GM23338 (cell line): ENCODE measurements around the gene WIPF1. TPM values are rescaled to one million over a fixed set of nuclear protein-coding genes. Genes with fewer than 3 reads are reported as not detected.

Experiments
- ATAC-seq: fragments of 200-7000 bp; cut with Tn5 transposase; 3 replicates; pipeline ENCODE4 v1.9.1; 2020
- DNase-seq: peaks from one replicate; pipeline ENCODE4 v3.0.0-alpha.2; 2015; ENCODE audit warnings: low spot score
- H2AFZ ChIP-seq: fragments of 200-600 bp; sonication (generic); 2 replicates; pipeline ENCODE4 v1.8.0; 2016; ENCODE audit warnings: antibody characterized with exemption, mild to moderate bottlenecking, moderate library complexity
- H3F3A ChIP-seq: fragments of 200-600 bp; sonication (generic); replicated peaks from 2 replicates; pipeline ENCODE4 v1.8.0; 2017; ENCODE audit warnings: antibody characterized with exemption, mixed run types, low read depth
- H3K27ac ChIP-seq: fragments of 200-600 bp; sonication (generic); 2 replicates; pipeline ENCODE4 v1.6.1; 2016; ENCODE audit warnings: low read depth
- H3K27me3 ChIP-seq: fragments of 200-600 bp; sonication (generic); 2 replicates; pipeline ENCODE4 v1.8.0; 2016; ENCODE audit warnings: mild to moderate bottlenecking, mixed run types, moderate library complexity; ENCODE audit not compliant: insufficient read depth
- H3K36me3 ChIP-seq: fragments of 200-600 bp; sonication (generic); 2 replicates; pipeline ENCODE4 v1.8.0; 2016; ENCODE audit warnings: mild to moderate bottlenecking; ENCODE audit not compliant: insufficient read depth
- H3K4me1 ChIP-seq: fragments of 200-600 bp; sonication (generic); 2 replicates; pipeline ENCODE4 v1.8.0; 2016; ENCODE audit warnings: mild to moderate bottlenecking, moderate library complexity; ENCODE audit not compliant: insufficient read depth
- H3K4me2 ChIP-seq: fragments of 200-600 bp; sonication (generic); 2 replicates; pipeline ENCODE4 v1.7.1; 2017; ENCODE audit warnings: mixed run types
- H3K4me3 ChIP-seq: fragments of 200-600 bp; sonication (generic); 2 replicates; pipeline ENCODE4 v1.6.1; 2016; ENCODE audit warnings: mixed run types
- H3K79me2 ChIP-seq: fragments of 200-600 bp; sonication (generic); replicated peaks from 2 replicates; pipeline ENCODE4 v1.8.0; 2017; ENCODE audit warnings: mild to moderate bottlenecking; ENCODE audit not compliant: insufficient read depth
- H3K9me2 ChIP-seq: fragments of 200-600 bp; sonication (generic); 2 replicates; pipeline ENCODE4 v1.8.0; 2017; ENCODE audit not compliant: insufficient read depth
- H4K20me1 ChIP-seq: fragments of 200-600 bp; sonication (generic); replicated peaks from 2 replicates; pipeline ENCODE4 v1.8.0; 2017; ENCODE audit warnings: mild to moderate bottlenecking; ENCODE audit not compliant: insufficient read depth
- H3K27ac Mint-ChIP-seq: 2 replicates; pipeline ENCODE4 v1.8.0; 2020; ENCODE audit warnings: inconsistent platforms, mild to moderate bottlenecking, moderate library complexity, mixed read lengths
- H3K27me3 Mint-ChIP-seq: 3 replicates; pipeline ENCODE4 v1.8.0; 2022; ENCODE audit warnings: low read depth, mild to moderate bottlenecking, moderate library complexity, mixed read lengths, inconsistent platforms; ENCODE audit not compliant: insufficient read depth, poor library complexity
- H3K36me3 Mint-ChIP-seq: 3 replicates; pipeline ENCODE4 v1.8.0; 2021; ENCODE audit warnings: low read depth, mild to moderate bottlenecking, inconsistent platforms, moderate library complexity, mixed read lengths
- H3K4me1 Mint-ChIP-seq: 3 replicates; pipeline ENCODE4 v1.8.0; 2020; ENCODE audit warnings: mild to moderate bottlenecking, inconsistent platforms, mixed read lengths
- H3K4me3 Mint-ChIP-seq: 3 replicates; pipeline ENCODE4 v1.8.0; 2021; ENCODE audit warnings: moderate library complexity, mild to moderate bottlenecking, inconsistent platforms, mixed read lengths
- H3K9me3 Mint-ChIP-seq: 3 replicates; pipeline ENCODE4 v1.8.0; 2020; ENCODE audit warnings: moderate library complexity, mild to moderate bottlenecking, inconsistent platforms, mixed read lengths
- ETS1 ChIP-seq: IDR thresholded peaks from 2 replicates; pipeline ENCODE4 v1.6.1; 2016; ENCODE audit warnings: antibody characterized with exemption
- EZH2 ChIP-seq: fragments of 200-600 bp; sonication (generic); IDR thresholded peaks from one replicate; pipeline ENCODE4 v1.8.0; 2017; ENCODE audit warnings: antibody characterized with exemption, mild to moderate bottlenecking, low read depth; ENCODE audit not compliant: unreplicated experiment
- EZH2phosphoT487 ChIP-seq: fragments of 200-600 bp; sonication (generic); IDR thresholded peaks from one replicate; pipeline ENCODE4 v1.8.1; 2018; ENCODE audit warnings: antibody characterized with exemption; ENCODE audit not compliant: unreplicated experiment
- JUNB ChIP-seq: IDR thresholded peaks from one replicate; pipeline ENCODE4 v1.6.1; 2016; ENCODE audit warnings: antibody characterized with exemption; ENCODE audit not compliant: unreplicated experiment
- NANOG ChIP-seq: IDR thresholded peaks from 2 replicates; pipeline ENCODE4 v1.6.1; 2016; ENCODE audit warnings: antibody characterized with exemption, borderline replicate concordance
- POLR2AphosphoS5 ChIP-seq: IDR thresholded peaks from 2 replicates; pipeline ENCODE4 v1.6.1; 2016; ENCODE audit warnings: antibody characterized with exemption, low read depth
- REST ChIP-seq: IDR thresholded peaks from one replicate; pipeline ENCODE4 v1.6.1; 2018; ENCODE audit warnings: antibody characterized with exemption; ENCODE audit not compliant: unreplicated experiment
- STAT1 ChIP-seq: IDR thresholded peaks from one replicate; pipeline ENCODE4 v1.6.1; 2016; ENCODE audit warnings: antibody characterized with exemption; ENCODE audit not compliant: unreplicated experiment
- ZNF114 ChIP-seq: fragments of 250-450 bp; sonication (Bioruptor Pico); IDR thresholded peaks from 2 replicates; pipeline ENCODE4 v1.5.0; 2020; ENCODE audit warnings: mild to moderate bottlenecking, moderate library complexity
- ZNF331 ChIP-seq: fragments of 250-450 bp; sonication (Bioruptor Pico); IDR thresholded peaks from 2 replicates; pipeline ENCODE4 v1.5.0; 2020; ENCODE audit warnings: low read depth, mild to moderate bottlenecking, moderate library complexity
- polyA plus RNA-seq: library from polyadenylated mRNA; unstranded; fragments of >200 nt; fragmentation: Nextera tagmentation; extraction: Ambion mirVana; gene quantifications from 2 replicates; pipeline ENCODE4 v1.2.1, GENCODE V29; 2016
- total RNA-seq: library from RNA; depleted of rRNA; stranded (reverse); fragments of >200 nt; shearing (Covaris generic); gene quantifications from 2 replicates; pipeline ENCODE4 v1.2.3, GENCODE V29; 2014
- TF ChIP-seq, protein P1 (sequence below), 2 experiments: fragments of 200-600 bp in 1 of 2; sonication (generic) in 1 of 2; conservative IDR thresholded peaks; 2 replicates each; pipeline versions ENCODE4 v1.5.1 to v1.6.1; 2016 to 2017; ENCODE audit warnings: antibody characterized with exemption in 2 of 2, low read depth in 2 of 2, mild to moderate bottlenecking in 2 of 2, moderate library complexity in 1 of 2

The WIPF1 gene
- total and polyA plus RNA-seq, 2 experiments from 2014 or later: 3.0 to 6.0 TPM

- TF ChIP-seq REST: no peak
- TF ChIP-seq, protein P1, sequence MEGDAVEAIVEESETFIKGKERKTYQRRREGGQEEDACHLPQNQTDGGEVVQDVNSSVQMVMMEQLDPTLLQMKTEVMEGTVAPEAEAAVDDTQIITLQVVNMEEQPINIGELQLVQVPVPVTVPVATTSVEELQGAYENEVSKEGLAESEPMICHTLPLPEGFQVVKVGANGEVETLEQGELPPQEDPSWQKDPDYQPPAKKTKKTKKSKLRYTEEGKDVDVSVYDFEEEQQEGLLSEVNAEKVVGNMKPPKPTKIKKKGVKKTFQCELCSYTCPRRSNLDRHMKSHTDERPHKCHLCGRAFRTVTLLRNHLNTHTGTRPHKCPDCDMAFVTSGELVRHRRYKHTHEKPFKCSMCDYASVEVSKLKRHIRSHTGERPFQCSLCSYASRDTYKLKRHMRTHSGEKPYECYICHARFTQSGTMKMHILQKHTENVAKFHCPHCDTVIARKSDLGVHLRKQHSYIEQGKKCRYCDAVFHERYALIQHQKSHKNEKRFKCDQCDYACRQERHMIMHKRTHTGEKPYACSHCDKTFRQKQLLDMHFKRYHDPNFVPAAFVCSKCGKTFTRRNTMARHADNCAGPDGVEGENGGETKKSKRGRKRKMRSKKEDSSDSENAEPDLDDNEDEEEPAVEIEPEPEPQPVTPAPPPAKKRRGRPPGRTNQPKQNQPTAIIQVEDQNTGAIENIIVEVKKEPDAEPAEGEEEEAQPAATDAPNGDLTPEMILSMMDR (conservative IDR thresholded peaks at IDR 0.05; ENCODE audit: low read depth in 2 of 2): no peak
- no peak for TF ChIP-seq EZH2
- TF ChIP-seq POLR2AphosphoS5: no peak
- no peak for TF ChIP-seq NANOG
- no peak for TF ChIP-seq EZH2phosphoT487
- no peak for TF ChIP-seq JUNB
- no peak for TF ChIP-seq ZNF331
- no peak for TF ChIP-seq ZNF114
- no peak for TF ChIP-seq STAT1
- no peak for TF ChIP-seq ETS1
Observed at GRCh38 chr2:174621323-174621722, 23.7 kb upstream of the WIPF1 start (continued).

DNA sequence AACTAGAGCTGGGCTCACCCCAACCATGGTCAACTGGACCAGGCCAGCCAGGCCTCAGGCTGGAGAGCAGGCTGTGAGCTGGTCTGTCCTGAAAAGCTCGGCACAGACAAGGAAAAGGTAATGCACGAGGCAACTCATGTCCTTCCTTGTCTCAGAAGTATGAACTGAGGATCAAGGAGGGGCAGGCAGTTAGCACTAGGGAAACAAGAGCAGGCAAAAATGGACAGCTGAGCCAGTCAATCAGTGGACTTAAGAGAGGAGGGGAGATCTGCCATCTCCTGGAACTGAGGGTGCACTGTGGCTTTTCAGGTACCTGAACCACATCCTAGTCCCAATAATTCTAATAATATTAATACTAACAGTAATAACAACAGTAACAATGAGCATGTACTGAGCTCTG lies 20.6 kb upstream of the WIPF1 start:
- H4K20me1 ChIP-seq: no peaks in the 10 kb centered on the region
- H3K79me2 ChIP-seq: no peaks in the 10 kb centered on the region
- H3K4me3 ChIP-seq: no peak overlapping the region
- H3K27ac ChIP-seq: no peak overlapping the region
- DNase-seq (no peak), ATAC-seq (no peak)
- H3K4me2 ChIP-seq: no peak overlapping the region
- Mint-ChIP-seq H3K9me3 (no peaks in the 10 kb centered on the region), H3K27me3 (no peaks in the 10 kb centered on the region), H3K4me1 (no peaks in the 10 kb centered on the region; the same call in 2 of the 3 replicates), H3K4me3 (no peak overlapping the region), H3K36me3 (no peaks in the 10 kb centered on the region), H3K27ac (no peak overlapping the region)
- no peaks in the 10 kb centered on the region for H3K36me3 ChIP-seq
- no peaks in the 10 kb centered on the region for H3F3A ChIP-seq
- H2AFZ ChIP-seq: no peak overlapping the region
- no peaks in the 10 kb centered on the region for H3K9me2 ChIP-seq
- no peaks in the 10 kb centered on the region for H3K4me1 ChIP-seq
- H3K27me3 ChIP-seq: no peaks in the 10 kb centered on the region
- no peak for TF ChIP-seq REST
- TF ChIP-seq EZH2: no peak
- no peak for TF ChIP-seq ETS1
